Large intestine (tissue), 3 donors: ENCODE data around the gene FAM124B. TPM values are rescaled to one million over a fixed set of nuclear protein-coding genes. Genes with fewer than 3 reads are reported as not detected.

Experiments used
- DNase-seq, 2 donors: peaks; one replicate each; pipeline versions ENCODE4 v3.0.0 to v3.0.0-alpha.2; 2013
- H3K27ac ChIP-seq: one replicate; pipeline ENCODE4 v1.5.1; 2013; ENCODE audit warnings: low read length
- H3K27me3 ChIP-seq: 2 replicates; pipeline ENCODE4 v1.6.1; 2013; ENCODE audit warnings: low read length; ENCODE audit not compliant: control insufficient read depth, insufficient read depth
- H3K36me3 ChIP-seq: 2 replicates; pipeline ENCODE4 v1.6.1; 2013; ENCODE audit warnings: low read length; ENCODE audit not compliant: control insufficient read depth, insufficient read depth
- H3K4me1 ChIP-seq: one replicate; pipeline ENCODE4 v1.6.1; 2013; ENCODE audit warnings: low read length; ENCODE audit not compliant: control insufficient read depth, insufficient read depth
- H3K4me3 ChIP-seq: one replicate; pipeline ENCODE4 v1.5.1; 2013; ENCODE audit warnings: low read length
- H3K9me3 ChIP-seq: one replicate; pipeline ENCODE4 v1.6.1; 2013; ENCODE audit warnings: mild to moderate bottlenecking, low read depth, low read length, moderate library complexity; ENCODE audit not compliant: control insufficient read depth
- WGBS: methylation state at CpG from one replicate; pipeline ENCODE4 v1.1.5; 2013; ENCODE audit warnings: low lambda C conversion rate; ENCODE audit not compliant: insufficient coverage; 5-methylcytosine and 5-hydroxymethylcytosine counted together
- polyA plus RNA-seq: library from polyadenylated mRNA; unstranded; fragments of 120-200 nt; gene quantifications from one replicate; pipeline ENCODE4 v1.2.1, GENCODE V29; 2013

Gene FAM124B
- polyA plus RNA-seq, 1 donor, result 1.8 TPM

DNA sequence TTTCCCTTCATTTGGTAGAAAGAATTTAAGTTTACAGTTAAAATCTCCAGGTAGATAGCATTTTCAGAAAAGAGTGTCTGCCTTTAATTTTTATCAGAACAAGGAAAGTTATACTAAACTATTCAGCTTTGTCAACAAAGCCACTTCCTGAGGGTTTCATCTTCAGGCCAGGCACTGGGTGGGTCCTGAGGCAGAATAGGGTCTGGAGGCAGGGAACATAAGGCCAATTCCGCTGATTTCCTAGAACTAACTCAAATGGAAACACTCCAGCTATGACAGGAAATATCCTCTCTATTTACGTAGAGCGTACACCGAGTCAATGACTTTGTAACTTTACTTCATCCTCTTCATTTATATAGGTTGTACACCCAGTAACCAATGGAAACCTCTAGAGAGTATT, 32.7 kb upstream of the FAM124B start:
- H3K27me3 ChIP-seq, result no peaks in the 10 kb centered on the region
- DNase-seq, result no peak
- H3K9me3 ChIP-seq, result no peaks in the 10 kb centered on the region
- no peaks in the 10 kb centered on the region for H3K36me3 ChIP-seq
- no peaks in the 10 kb centered on the region for H3K4me1 ChIP-seq
- no peak overlapping the region for H3K27ac ChIP-seq
- 95% methylated on average over 3 of the region's 4 CpGs for WGBS
- H3K4me3 ChIP-seq, result no peak overlapping the region

- H3K4me3 ChIP-seq, result no peak overlapping the region
- DNase-seq, result no peak
- H3K9me3 ChIP-seq, result no peaks in the 10 kb centered on the region
- H3K27me3 ChIP-seq, result no peaks in the 10 kb centered on the region
- WGBS, result 100% methylated on average over 2 of the region's 10 CpGs
- H3K27ac ChIP-seq, result no peak overlapping the region
- no peaks in the 10 kb centered on the region for H3K36me3 ChIP-seq
- H3K4me1 ChIP-seq, result no peaks in the 10 kb centered on the region
Observed at GRCh38 chr2:224433442-224433841, 31.5 kb upstream of the FAM124B start.

GRCh38 chr2:224432003-224432579, 30.2 kb upstream of the FAM124B start:
- no peaks in the 10 kb centered on the region for H3K4me1 ChIP-seq
- WGBS, result no CpG with 5 or more reads among the region's 6 CpGs
- no peak for DNase-seq
- H3K4me3 ChIP-seq, result no peak overlapping the region
- H3K9me3 ChIP-seq, result no peaks in the 10 kb centered on the region
- no peaks in the 10 kb centered on the region for H3K36me3 ChIP-seq
- no peaks in the 10 kb centered on the region for H3K27me3 ChIP-seq
- H3K27ac ChIP-seq, result no peak overlapping the region

GRCh38 chr2:224429441-224429810, 27.5 kb upstream of the FAM124B start:
- no peak overlapping the region for H3K27ac ChIP-seq
- no peaks in the 10 kb centered on the region for H3K4me1 ChIP-seq
- DNase-seq, result no peak
- H3K27me3 ChIP-seq, result no peaks in the 10 kb centered on the region
- H3K9me3 ChIP-seq, result no peaks in the 10 kb centered on the region
- H3K36me3 ChIP-seq, result no peaks in the 10 kb centered on the region
- WGBS, result no CpG with 5 or more reads among the region's 2 CpGs
- H3K4me3 ChIP-seq, result no peak overlapping the region

DNA sequence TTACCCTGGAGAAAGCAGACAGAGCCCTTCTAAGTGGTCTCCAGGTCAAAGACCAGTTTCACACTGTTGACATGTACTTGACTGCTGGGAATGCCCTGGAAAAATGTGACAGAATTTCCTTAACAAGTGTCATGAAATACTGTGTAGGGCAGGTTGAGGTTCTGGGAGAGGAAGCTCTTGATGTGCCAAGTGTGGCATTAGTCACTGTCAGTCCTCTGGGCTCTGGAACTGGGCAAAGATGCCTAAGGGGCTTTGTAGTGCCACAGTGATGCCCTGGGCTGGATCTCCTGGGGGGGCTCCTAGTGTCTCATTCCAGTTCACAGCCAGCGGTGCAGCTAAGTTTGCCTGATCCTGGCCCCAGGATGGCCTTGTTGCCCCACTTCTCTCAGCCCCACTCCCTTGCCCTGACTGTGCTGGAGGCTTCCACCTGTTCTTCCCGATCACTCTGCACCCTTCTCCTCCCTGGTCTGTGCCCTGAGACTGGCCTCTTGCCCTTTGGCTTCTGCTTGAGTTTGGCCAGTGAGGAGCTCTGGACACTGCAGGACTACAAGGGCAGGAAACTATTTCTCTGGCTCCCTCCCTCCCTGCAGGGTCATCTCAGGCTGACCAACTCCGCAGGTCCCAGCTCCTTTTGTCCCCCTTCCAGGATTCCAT, 27.0 kb upstream of the FAM124B start:
- DNase-seq, result no peak
- no peaks in the 10 kb centered on the region for H3K4me1 ChIP-seq
- H3K36me3 ChIP-seq, result no peaks in the 10 kb centered on the region
- H3K27ac ChIP-seq, result no peak overlapping the region
- no peaks in the 10 kb centered on the region for H3K27me3 ChIP-seq
- H3K4me3 ChIP-seq, result no peak overlapping the region
- WGBS, result no CpG with 5 or more reads among the region's 3 CpGs
- H3K9me3 ChIP-seq, result no peaks in the 10 kb centered on the region

GRCh38 chr2:224427471-224427870, 25.6 kb upstream of the FAM124B start:
- WGBS, result no CpG with 5 or more reads among the region's 4 CpGs
- H3K9me3 ChIP-seq, result no peaks in the 10 kb centered on the region
- H3K4me3 ChIP-seq, result no peak overlapping the region

GRCh38 chr2:224426656-224427055, 24.7 kb upstream of the FAM124B start:
- no peak overlapping the region for H3K4me3 ChIP-seq
- no peaks in the 10 kb centered on the region for H3K36me3 ChIP-seq
- 86% methylated on average over 1 of the region's 3 CpGs for WGBS
- H3K27me3 ChIP-seq, result no peaks in the 10 kb centered on the region
- no peaks in the 10 kb centered on the region for H3K4me1 ChIP-seq
- H3K9me3 ChIP-seq, result no peaks in the 10 kb centered on the region
- no peak for DNase-seq
- no peak overlapping the region for H3K27ac ChIP-seq

More at GRCh38 chr2:224427471-224427870, 25.6 kb upstream of the FAM124B start:
- H3K36me3 ChIP-seq, result no peaks in the 10 kb centered on the region
- no peaks in the 10 kb centered on the region for H3K27me3 ChIP-seq
- no peak overlapping the region for H3K27ac ChIP-seq
- DNase-seq, result no peak
- no peaks in the 10 kb centered on the region for H3K4me1 ChIP-seq

DNA sequence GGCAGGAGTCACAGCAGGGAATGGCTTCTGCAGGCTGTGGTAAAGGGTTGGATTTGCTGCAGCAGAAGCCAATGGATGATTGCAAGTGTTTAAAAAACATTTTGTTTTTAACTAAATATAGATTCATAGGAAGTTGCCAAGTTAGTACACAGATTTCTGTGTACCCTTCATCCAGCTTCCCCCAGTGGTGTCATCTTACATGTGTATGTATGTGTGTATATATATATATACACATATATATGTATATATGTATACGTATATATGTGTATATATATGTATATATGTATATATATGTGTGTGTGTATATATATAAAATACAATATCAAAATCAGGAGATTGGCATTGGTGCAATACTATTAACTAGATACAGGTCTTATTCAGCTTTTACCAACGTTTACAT, 19.2 kb upstream of the FAM124B start:
- WGBS, result no CpG with 5 or more reads among the region's 2 CpGs
- no peaks in the 10 kb centered on the region for H3K27me3 ChIP-seq
- no peaks in the 10 kb centered on the region for H3K36me3 ChIP-seq
- H3K27ac ChIP-seq, result no peak overlapping the region
- H3K4me3 ChIP-seq, result no peak overlapping the region
- DNase-seq, result no peak
- H3K4me1 ChIP-seq, result no peaks in the 10 kb centered on the region
- H3K9me3 ChIP-seq, result no peaks in the 10 kb centered on the region

GRCh38 chr2:224417947-224418346, 16.0 kb upstream of the FAM124B start:
- Histone ChIP-seq H3K27me3 (no peaks in the 10 kb centered on the region), H3K4me1 (no peaks in the 10 kb centered on the region), H3K27ac (no peak overlapping the region), H3K36me3 (no peaks in the 10 kb centered on the region), H3K4me3 (no peak overlapping the region), H3K9me3 (no peaks in the 10 kb centered on the region)
- no CpG with 5 or more reads among the region's 4 CpGs for WGBS
- DNase-seq, result no peak

DNA sequence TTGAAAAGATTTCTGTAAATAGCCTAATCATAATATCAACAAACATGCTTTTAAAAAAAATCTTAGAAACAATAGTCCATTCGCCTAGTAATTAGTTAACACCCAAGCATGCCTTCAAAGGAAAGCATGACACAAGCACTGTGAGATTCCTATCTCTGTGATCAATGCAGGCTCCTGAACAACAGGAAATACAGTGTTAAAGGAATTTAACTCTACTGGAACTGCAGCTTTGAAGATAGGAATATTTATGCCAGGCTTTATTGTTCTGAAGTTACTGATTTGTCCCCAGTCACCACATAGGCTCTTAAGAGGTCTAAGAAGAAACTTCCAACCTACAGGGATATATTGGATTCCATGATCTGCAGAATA, 15.4 kb upstream of the FAM124B start:
- Histone ChIP-seq H3K36me3 (no peaks in the 10 kb centered on the region), H3K27ac (no peak overlapping the region), H3K27me3 (no peaks in the 10 kb centered on the region), H3K9me3 (no peaks in the 10 kb centered on the region), H3K4me3 (no peak overlapping the region), H3K4me1 (no peaks in the 10 kb centered on the region)
- no CpG with 5 or more reads among the region's 1 CpG for WGBS
- DNase-seq, result no peak
